CD4-positive, alpha-beta T cell treated with Interleukin-17A for 4 hours (primary cell): Measurements from ENCODE around the gene OTC.

ENCODE experiments used
- DNase-seq: peaks from one replicate; pipeline ENCODE4 v3.0.0-alpha.2; 2020; ENCODE audit warnings: mixed read lengths

OTC gene

GRCh38 chrX:38352362-38352761 lies at the start of gene OTC:
Gene OTC, plus strand, starts transcription at chrX:38352604. Its CDS starts 93 bp downstream, at chrX:38352697.
- no peak for DNase-seq

- DNase-seq, result no peak
Measured at GRCh38 chrX:38304010-38304409, 48.4 kb upstream of the OTC start.

- DNase-seq, result no peak
Measured at GRCh38 chrX:38305971-38306370, 46.4 kb upstream of the OTC start.

- DNase-seq, result no peak
Measured at GRCh38 chrX:38311743-38312142, 40.7 kb upstream of the OTC start.

- DNase-seq, result no peak
Measured at GRCh38 chrX:38312436-38312835, 40.0 kb upstream of the OTC start.

GRCh38 chrX:38313190-38313589 lies 39.2 kb upstream of the OTC start:
- DNase-seq, result no peak

- DNase-seq, result no peak
Measured at GRCh38 chrX:38315186-38315585, 37.2 kb upstream of the OTC start.

GRCh38 chrX:38318196-38318595 lies 34.2 kb upstream of the OTC start:
- no peak for DNase-seq

- DNase-seq, result no peak
Measured at GRCh38 chrX:38318606-38319005, 33.8 kb upstream of the OTC start.

- no peak for DNase-seq
Measured at GRCh38 chrX:38320819-38321218, 31.6 kb upstream of the OTC start.

- DNase-seq, result no peak
Measured at GRCh38 chrX:38326086-38326485, 26.3 kb upstream of the OTC start.

GRCh38 chrX:38327007-38327774 lies 25.2 kb upstream of the OTC start, which contains the start of gene RPGR:
Gene RPGR, minus strand, starts transcription at chrX:38327509. Its CDS starts 142 bp downstream, at chrX:38327367.
- peak; percentile 92 for DNase-seq

GRCh38 chrX:38327775-38328081 lies 24.7 kb upstream of the OTC start:
- DNase-seq, result no peak

GRCh38 chrX:38332505-38332904 lies 19.9 kb upstream of the OTC start:
- DNase-seq, result no peak

GRCh38 chrX:38335382-38335781 lies 17.0 kb upstream of the OTC start:
- no peak for DNase-seq

- DNase-seq, result no peak
Measured at GRCh38 chrX:38336538-38337240, 15.7 kb upstream of the OTC start.

- no peak for DNase-seq
Measured at GRCh38 chrX:38341442-38341841, 11.0 kb upstream of the OTC start.

GRCh38 chrX:38342853-38343778 lies 9.3 kb upstream of the OTC start:
- DNase-seq, result no peak

- no peak for DNase-seq
Measured at GRCh38 chrX:38346150-38346549, 6.3 kb upstream of the OTC start.

GRCh38 chrX:38347136-38347535 lies 5.3 kb upstream of the OTC start:
- DNase-seq, result no peak

GRCh38 chrX:38351346-38351745 lies 1.1 kb upstream of the OTC start:
- DNase-seq, result no peak

GRCh38 chrX:38356401-38356800 lies 4.0 kb downstream of the OTC start:
- DNase-seq, result no peak
